Nephron (organoid): ENCODE results near the gene CRYBA4.

Source experiments
- H3K27ac Mint-ChIP-seq, 3 experiments: 2 replicates each; pipeline ENCODE4 v1.8.0; 2020; ENCODE audit warnings: mixed read lengths in 3 of 3, mild to moderate bottlenecking in 2 of 3, moderate library complexity in 1 of 3
- H3K27me3 Mint-ChIP-seq: 2 replicates; pipeline ENCODE4 v1.8.0; 2021; ENCODE audit warnings: low read depth, mild to moderate bottlenecking, moderate library complexity, mixed read lengths
- H3K36me3 Mint-ChIP-seq: 2 replicates; pipeline ENCODE4 v1.8.0; 2020; ENCODE audit warnings: low read depth, mixed read lengths
- H3K4me1 Mint-ChIP-seq: 2 replicates; pipeline ENCODE4 v1.8.0; 2020; ENCODE audit warnings: mixed read lengths
- H3K4me3 Mint-ChIP-seq, 3 experiments: 2 replicates each; pipeline ENCODE4 v1.8.0; 2020; ENCODE audit warnings: mild to moderate bottlenecking in 3 of 3, mixed read lengths in 3 of 3, moderate library complexity in 2 of 3
- H3K9me3 Mint-ChIP-seq: 2 replicates; pipeline ENCODE4 v1.8.0; 2020; ENCODE audit warnings: mixed read lengths
- TF ChIP-seq, protein P1 (sequence below), 3 experiments: fragments of 200-600 bp; sonication (generic); IDR thresholded peaks; one replicate each; pipeline ENCODE4 v1.5.0; 2021; ENCODE audit warnings: antibody characterized with exemption in 3 of 3; ENCODE audit not compliant: unreplicated experiment in 3 of 3

The CRYBA4 gene

DNA sequence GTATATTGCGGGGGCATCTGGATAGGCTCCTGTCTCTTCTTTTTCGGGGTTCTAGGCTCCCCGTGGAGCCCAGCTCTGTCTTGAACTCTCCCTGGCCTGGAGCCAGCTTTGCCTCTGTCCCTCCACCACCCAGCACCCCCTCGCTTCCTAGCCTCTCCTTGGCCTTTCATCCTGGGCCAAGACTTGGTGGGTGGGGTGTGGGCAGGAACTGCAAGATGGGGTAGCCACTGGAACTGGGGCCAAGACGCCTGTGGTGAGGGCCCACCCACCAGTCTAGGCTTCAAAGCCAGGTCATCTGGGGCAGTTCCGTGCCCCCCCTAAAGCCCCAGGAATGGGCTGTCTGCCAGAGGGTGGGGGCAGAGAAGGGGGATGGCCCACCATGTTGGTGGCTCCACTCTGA, 2.3 kb upstream of the CRYBA4 start:
- no peaks in the 10 kb centered on the region for H3K36me3 Mint-ChIP-seq
- TF ChIP-seq, protein P1, sequence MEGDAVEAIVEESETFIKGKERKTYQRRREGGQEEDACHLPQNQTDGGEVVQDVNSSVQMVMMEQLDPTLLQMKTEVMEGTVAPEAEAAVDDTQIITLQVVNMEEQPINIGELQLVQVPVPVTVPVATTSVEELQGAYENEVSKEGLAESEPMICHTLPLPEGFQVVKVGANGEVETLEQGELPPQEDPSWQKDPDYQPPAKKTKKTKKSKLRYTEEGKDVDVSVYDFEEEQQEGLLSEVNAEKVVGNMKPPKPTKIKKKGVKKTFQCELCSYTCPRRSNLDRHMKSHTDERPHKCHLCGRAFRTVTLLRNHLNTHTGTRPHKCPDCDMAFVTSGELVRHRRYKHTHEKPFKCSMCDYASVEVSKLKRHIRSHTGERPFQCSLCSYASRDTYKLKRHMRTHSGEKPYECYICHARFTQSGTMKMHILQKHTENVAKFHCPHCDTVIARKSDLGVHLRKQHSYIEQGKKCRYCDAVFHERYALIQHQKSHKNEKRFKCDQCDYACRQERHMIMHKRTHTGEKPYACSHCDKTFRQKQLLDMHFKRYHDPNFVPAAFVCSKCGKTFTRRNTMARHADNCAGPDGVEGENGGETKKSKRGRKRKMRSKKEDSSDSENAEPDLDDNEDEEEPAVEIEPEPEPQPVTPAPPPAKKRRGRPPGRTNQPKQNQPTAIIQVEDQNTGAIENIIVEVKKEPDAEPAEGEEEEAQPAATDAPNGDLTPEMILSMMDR (IDR thresholded peaks at IDR 0.05; ENCODE audit: unreplicated experiment in 3 of 3): no peak
- H3K4me1 Mint-ChIP-seq: peaks cover 31% of the 10 kb centered on the region
- H3K9me3 Mint-ChIP-seq: no peaks in the 10 kb centered on the region
- H3K27me3 Mint-ChIP-seq: peaks cover 12% of the 10 kb centered on the region
- H3K27ac Mint-ChIP-seq: no peak overlapping the region
- no peak overlapping the region for H3K4me3 Mint-ChIP-seq

DNA sequence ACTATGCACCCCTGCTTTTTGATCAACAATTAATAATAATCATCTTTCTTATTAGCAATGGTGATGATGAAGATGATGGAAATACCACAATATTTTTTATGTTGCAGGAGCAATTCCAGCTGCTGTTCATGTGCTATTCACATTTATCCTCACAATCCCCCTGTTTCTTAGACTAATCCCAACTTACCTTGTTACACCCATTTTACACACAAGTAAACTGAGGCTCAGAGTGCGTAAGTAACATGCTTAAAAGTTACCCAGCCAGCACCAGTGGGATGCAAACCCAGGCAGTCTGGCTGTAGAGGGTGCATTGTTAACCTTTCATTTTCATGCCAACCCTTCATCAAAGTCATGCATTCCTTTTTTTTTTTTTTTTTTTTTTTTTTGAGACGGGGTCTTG, 1.6 kb upstream of the CRYBA4 start:
- Mint-ChIP-seq H3K27me3 (peaks cover 11% of the 10 kb centered on the region), H3K36me3 (no peaks in the 10 kb centered on the region), H3K4me3 (no peak overlapping the region), H3K4me1 (peaks cover 29% of the 10 kb centered on the region), H3K27ac (peak overlapping the region in 1 of 3 experiments; percentile 13), H3K9me3 (no peaks in the 10 kb centered on the region)
- TF ChIP-seq, protein P1 (IDR thresholded peaks at IDR 0.05; ENCODE audit: unreplicated experiment in 3 of 3): no peak

DNA sequence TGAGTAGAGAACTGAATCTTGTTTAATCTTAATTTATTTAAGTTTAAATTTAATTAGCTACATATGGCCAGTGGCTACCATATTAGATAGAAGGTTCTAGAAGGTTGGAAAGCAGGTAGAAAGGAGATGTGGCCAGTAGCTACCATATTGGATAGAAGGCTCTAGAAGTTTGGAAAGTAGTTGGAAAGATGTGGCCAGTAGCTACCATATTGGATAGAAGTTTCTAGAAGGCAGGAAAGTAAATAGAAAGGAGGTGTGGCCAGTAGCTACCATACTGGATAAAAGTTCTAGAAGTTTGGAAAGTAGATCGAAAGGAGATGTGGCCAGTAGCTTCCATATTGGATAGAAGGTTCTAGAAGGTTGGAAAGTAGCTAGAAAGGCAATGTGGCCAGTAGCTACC, 2.2 kb downstream of the CRYBA4 start:
- TF ChIP-seq, protein P1 (IDR thresholded peaks at IDR 0.05; ENCODE audit: unreplicated experiment in 3 of 3): no peak
- Mint-ChIP-seq H3K36me3 (no peaks in the 10 kb centered on the region), H3K9me3 (no peaks in the 10 kb centered on the region), H3K4me1 (peaks cover 7% of the 10 kb centered on the region), H3K27ac (no peak overlapping the region), H3K27me3 (peaks cover 8% of the 10 kb centered on the region), H3K4me3 (no peak overlapping the region)

DNA sequence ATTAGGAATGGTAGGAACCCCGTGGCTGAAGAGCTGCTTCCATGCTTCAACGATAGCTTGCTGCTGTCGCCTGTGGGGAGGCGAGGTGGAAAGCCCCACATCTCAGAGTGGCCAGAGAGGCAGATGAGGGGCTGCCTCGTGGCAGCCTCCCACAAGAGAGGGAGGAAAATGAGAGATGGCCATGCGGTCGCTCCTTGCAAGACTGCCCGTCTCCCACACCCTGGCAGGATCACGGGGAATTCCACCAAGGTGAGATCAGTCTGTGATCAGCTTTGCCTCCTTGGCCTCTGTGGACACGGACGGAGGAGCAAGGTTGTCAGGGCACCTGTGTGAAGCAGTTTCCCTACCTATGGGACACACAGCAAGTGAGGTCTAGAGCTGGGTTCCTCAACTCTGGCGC, 3.0 kb downstream of the CRYBA4 start:
- H3K27ac Mint-ChIP-seq: no peak overlapping the region
- peaks cover 3% of the 10 kb centered on the region for H3K4me1 Mint-ChIP-seq
- TF ChIP-seq, protein P1 (IDR thresholded peaks at IDR 0.05; ENCODE audit: unreplicated experiment in 3 of 3): no peak
- H3K4me3 Mint-ChIP-seq: no peak overlapping the region
- H3K9me3 Mint-ChIP-seq: no peaks in the 10 kb centered on the region
- H3K36me3 Mint-ChIP-seq: no peaks in the 10 kb centered on the region
- H3K27me3 Mint-ChIP-seq: peaks cover 8% of the 10 kb centered on the region

DNA sequence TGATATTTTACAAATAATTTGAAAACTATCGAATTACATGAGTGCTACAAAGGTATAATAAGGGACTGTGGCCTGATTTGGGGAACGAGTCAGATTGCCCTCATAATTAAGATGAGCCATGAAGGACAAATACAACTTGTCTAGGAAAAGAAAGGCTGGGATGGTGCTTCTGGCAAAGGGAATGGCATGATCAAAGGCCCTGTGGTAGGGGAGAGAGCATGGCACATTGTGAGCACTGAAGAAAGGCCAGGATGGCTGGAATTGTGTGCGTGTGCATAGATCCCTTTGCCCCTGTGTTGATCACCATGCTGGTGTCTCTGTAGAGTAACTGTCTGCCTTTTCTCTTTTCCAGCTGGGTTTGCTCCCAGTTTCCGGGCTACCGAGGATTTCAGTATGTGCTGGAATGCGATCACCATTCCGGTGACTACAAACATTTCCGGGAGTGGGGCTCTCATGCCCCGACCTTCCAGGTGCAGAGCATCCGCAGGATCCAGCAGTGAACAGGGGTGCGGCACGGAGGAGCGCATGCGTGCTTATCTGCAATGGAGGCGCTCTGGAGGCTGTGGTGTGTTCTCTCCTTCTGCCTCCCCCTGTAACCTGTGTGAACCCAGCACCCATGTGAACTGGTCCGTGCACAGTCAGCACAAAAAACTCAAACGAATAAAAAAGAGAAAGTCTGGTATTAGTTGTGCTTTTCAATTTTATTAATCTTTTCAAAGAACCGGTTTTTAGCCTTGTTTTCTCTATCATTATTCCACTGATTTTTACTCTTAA, 8.4 kb downstream of the CRYBA4 start:
- peaks cover 10% of the 10 kb centered on the region for H3K27me3 Mint-ChIP-seq
- H3K36me3 Mint-ChIP-seq: no peaks in the 10 kb centered on the region
- no peak overlapping the region for H3K27ac Mint-ChIP-seq
- H3K4me1 Mint-ChIP-seq: no peaks in the 10 kb centered on the region
- H3K9me3 Mint-ChIP-seq: peaks cover 5% of the 10 kb centered on the region
- TF ChIP-seq, protein P1 (IDR thresholded peaks at IDR 0.05; ENCODE audit: unreplicated experiment in 3 of 3): no peak
- H3K4me3 Mint-ChIP-seq: no peak overlapping the region

DNA sequence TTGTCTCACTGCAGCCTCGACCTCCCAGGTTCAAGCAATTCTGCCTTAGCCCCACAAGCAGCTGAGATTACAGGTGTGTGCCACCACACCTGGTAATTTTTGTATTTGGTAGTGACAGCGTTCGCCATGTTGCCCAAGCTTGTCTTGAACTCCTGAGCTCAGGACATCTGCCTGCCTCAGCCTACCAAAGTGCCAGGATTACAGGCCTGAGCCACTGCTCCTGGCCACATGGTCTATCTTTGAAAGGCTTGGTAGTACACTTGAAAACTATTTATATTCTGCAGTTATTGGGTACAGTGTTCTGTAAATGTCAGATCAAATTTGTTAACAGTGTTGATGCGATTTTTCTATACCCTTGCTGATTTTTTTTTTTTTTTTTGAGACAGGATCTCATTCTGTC, 9.5 kb downstream of the CRYBA4 start:
- TF ChIP-seq, protein P1 (IDR thresholded peaks at IDR 0.05; ENCODE audit: unreplicated experiment in 3 of 3): no peak
- H3K4me1 Mint-ChIP-seq: no peaks in the 10 kb centered on the region
- H3K36me3 Mint-ChIP-seq: no peaks in the 10 kb centered on the region
- peaks cover 5% of the 10 kb centered on the region for H3K9me3 Mint-ChIP-seq
- no peak overlapping the region for H3K4me3 Mint-ChIP-seq
- no peak overlapping the region for H3K27ac Mint-ChIP-seq
- H3K27me3 Mint-ChIP-seq: peaks cover 10% of the 10 kb centered on the region
